GM23338 (cell line): ENCODE measurements around the gene PSD. TPM values are rescaled to one million over a fixed set of nuclear protein-coding genes. Genes with fewer than 3 reads are reported as not detected.

Source experiments
- ATAC-seq: fragments of 200-7000 bp; cut with Tn5 transposase; 3 replicates; pipeline ENCODE4 v1.9.1; 2020
- DNase-seq: peaks from one replicate; pipeline ENCODE4 v3.0.0-alpha.2; 2015; ENCODE audit warnings: low spot score
- H2AFZ ChIP-seq: fragments of 200-600 bp; sonication (generic); 2 replicates; pipeline ENCODE4 v1.8.0; 2016; ENCODE audit warnings: antibody characterized with exemption, mild to moderate bottlenecking, moderate library complexity
- H3F3A ChIP-seq: fragments of 200-600 bp; sonication (generic); replicated peaks from 2 replicates; pipeline ENCODE4 v1.8.0; 2017; ENCODE audit warnings: antibody characterized with exemption, mixed run types, low read depth
- H3K27ac ChIP-seq: fragments of 200-600 bp; sonication (generic); 2 replicates; pipeline ENCODE4 v1.6.1; 2016; ENCODE audit warnings: low read depth
- H3K27me3 ChIP-seq: fragments of 200-600 bp; sonication (generic); 2 replicates; pipeline ENCODE4 v1.8.0; 2016; ENCODE audit warnings: mild to moderate bottlenecking, mixed run types, moderate library complexity; ENCODE audit not compliant: insufficient read depth
- H3K36me3 ChIP-seq: fragments of 200-600 bp; sonication (generic); 2 replicates; pipeline ENCODE4 v1.8.0; 2016; ENCODE audit warnings: mild to moderate bottlenecking; ENCODE audit not compliant: insufficient read depth
- H3K4me1 ChIP-seq: fragments of 200-600 bp; sonication (generic); 2 replicates; pipeline ENCODE4 v1.8.0; 2016; ENCODE audit warnings: mild to moderate bottlenecking, moderate library complexity; ENCODE audit not compliant: insufficient read depth
- H3K4me2 ChIP-seq: fragments of 200-600 bp; sonication (generic); 2 replicates; pipeline ENCODE4 v1.7.1; 2017; ENCODE audit warnings: mixed run types
- H3K4me3 ChIP-seq: fragments of 200-600 bp; sonication (generic); 2 replicates; pipeline ENCODE4 v1.6.1; 2016; ENCODE audit warnings: mixed run types
- H3K79me2 ChIP-seq: fragments of 200-600 bp; sonication (generic); replicated peaks from 2 replicates; pipeline ENCODE4 v1.8.0; 2017; ENCODE audit warnings: mild to moderate bottlenecking; ENCODE audit not compliant: insufficient read depth
- H3K9me2 ChIP-seq: fragments of 200-600 bp; sonication (generic); 2 replicates; pipeline ENCODE4 v1.8.0; 2017; ENCODE audit not compliant: insufficient read depth
- H4K20me1 ChIP-seq: fragments of 200-600 bp; sonication (generic); replicated peaks from 2 replicates; pipeline ENCODE4 v1.8.0; 2017; ENCODE audit warnings: mild to moderate bottlenecking; ENCODE audit not compliant: insufficient read depth
- H3K27ac Mint-ChIP-seq: 2 replicates; pipeline ENCODE4 v1.8.0; 2020; ENCODE audit warnings: inconsistent platforms, mild to moderate bottlenecking, moderate library complexity, mixed read lengths
- H3K27me3 Mint-ChIP-seq: 3 replicates; pipeline ENCODE4 v1.8.0; 2022; ENCODE audit warnings: low read depth, mild to moderate bottlenecking, moderate library complexity, mixed read lengths, inconsistent platforms; ENCODE audit not compliant: insufficient read depth, poor library complexity
- H3K36me3 Mint-ChIP-seq: 3 replicates; pipeline ENCODE4 v1.8.0; 2021; ENCODE audit warnings: low read depth, mild to moderate bottlenecking, inconsistent platforms, moderate library complexity, mixed read lengths
- H3K4me1 Mint-ChIP-seq: 3 replicates; pipeline ENCODE4 v1.8.0; 2020; ENCODE audit warnings: mild to moderate bottlenecking, inconsistent platforms, mixed read lengths
- H3K4me3 Mint-ChIP-seq: 3 replicates; pipeline ENCODE4 v1.8.0; 2021; ENCODE audit warnings: moderate library complexity, mild to moderate bottlenecking, inconsistent platforms, mixed read lengths
- H3K9me3 Mint-ChIP-seq: 3 replicates; pipeline ENCODE4 v1.8.0; 2020; ENCODE audit warnings: moderate library complexity, mild to moderate bottlenecking, inconsistent platforms, mixed read lengths
- CREB1 ChIP-seq: fragments of 250-450 bp; sonication (Bioruptor Pico); IDR thresholded peaks from 2 replicates; pipeline ENCODE4 v1.5.0; 2020; ENCODE audit warnings: low read depth, mild to moderate bottlenecking, moderate library complexity
- EZH2 ChIP-seq: fragments of 200-600 bp; sonication (generic); IDR thresholded peaks from one replicate; pipeline ENCODE4 v1.8.0; 2017; ENCODE audit warnings: antibody characterized with exemption, mild to moderate bottlenecking, low read depth; ENCODE audit not compliant: unreplicated experiment
- JUNB ChIP-seq: IDR thresholded peaks from one replicate; pipeline ENCODE4 v1.6.1; 2016; ENCODE audit warnings: antibody characterized with exemption; ENCODE audit not compliant: unreplicated experiment
- STAT1 ChIP-seq: IDR thresholded peaks from one replicate; pipeline ENCODE4 v1.6.1; 2016; ENCODE audit warnings: antibody characterized with exemption; ENCODE audit not compliant: unreplicated experiment
- ZNF114 ChIP-seq: fragments of 250-450 bp; sonication (Bioruptor Pico); IDR thresholded peaks from 2 replicates; pipeline ENCODE4 v1.5.0; 2020; ENCODE audit warnings: mild to moderate bottlenecking, moderate library complexity
- ZNF462 ChIP-seq: fragments of 250-450 bp; sonication (Bioruptor Pico); IDR thresholded peaks from 2 replicates; pipeline ENCODE4 v1.5.0; 2020; ENCODE audit warnings: mild to moderate bottlenecking, moderate library complexity
- polyA plus RNA-seq: library from polyadenylated mRNA; unstranded; fragments of >200 nt; fragmentation: Nextera tagmentation; extraction: Ambion mirVana; gene quantifications from 2 replicates; pipeline ENCODE4 v1.2.1, GENCODE V29; 2016
- total RNA-seq: library from RNA; depleted of rRNA; stranded (reverse); fragments of >200 nt; shearing (Covaris generic); gene quantifications from 2 replicates; pipeline ENCODE4 v1.2.3, GENCODE V29; 2014
- TF ChIP-seq, protein P1 (sequence below): IDR thresholded peaks from one replicate; pipeline ENCODE4 v1.6.1; 2018; ENCODE audit warnings: antibody characterized with exemption; ENCODE audit not compliant: unreplicated experiment
- TF ChIP-seq, protein P2 (sequence below): IDR thresholded peaks from 2 replicates; pipeline ENCODE4 v1.6.1; 2016; ENCODE audit warnings: antibody characterized with exemption

PSD gene
- total and polyA plus RNA-seq, 2 experiments from 2014 or later, result 1.9 to 6.8 TPM

DNA sequence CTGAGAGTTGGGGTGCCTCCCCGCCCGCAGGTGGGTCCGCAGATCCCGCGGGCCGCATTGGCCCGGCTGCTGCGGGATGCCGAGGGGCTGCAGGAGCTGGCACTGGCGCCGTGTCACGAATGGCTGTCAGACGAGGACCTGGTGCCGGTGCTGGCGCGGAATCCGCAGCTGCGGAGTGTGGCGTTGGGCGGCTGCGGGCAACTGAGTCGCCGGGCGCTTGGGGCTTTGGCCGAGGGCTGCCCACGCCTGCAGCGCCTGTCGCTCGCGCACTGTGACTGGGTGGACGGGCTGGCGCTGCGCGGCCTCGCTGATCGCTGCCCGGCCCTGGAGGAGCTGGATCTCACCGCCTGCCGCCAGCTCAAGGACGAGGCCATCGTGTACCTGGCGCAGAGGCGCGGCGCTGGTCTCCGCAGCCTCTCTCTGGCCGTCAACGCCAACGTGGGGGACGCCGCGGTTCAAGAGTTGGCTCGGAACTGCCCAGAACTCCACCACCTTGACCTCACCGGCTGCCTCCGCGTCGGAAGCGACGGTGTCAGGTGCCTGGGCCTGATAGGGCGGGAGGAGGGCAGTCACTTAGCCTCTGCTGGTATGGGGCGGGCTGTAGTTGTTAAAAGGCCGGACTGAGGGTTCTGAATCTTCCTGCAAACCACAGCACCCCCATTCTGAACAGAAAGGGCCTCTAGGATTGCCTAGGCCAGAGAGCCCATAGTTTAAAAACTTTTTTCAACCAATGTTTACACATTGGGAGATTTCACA lies 3.4 kb upstream of the PSD start:
- H3K27ac ChIP-seq, result peak overlapping the region; percentile 19

More for the DNA sequence above, 3.4 kb upstream of the PSD start:
- Histone ChIP-seq H3K27me3 (0 out of 2 replicates have a peak, but pooled peaks cover 6% of the 10 kb centered on the region), H3K4me3 (peak overlapping the region; percentile 82), H4K20me1 (no peaks in the 10 kb centered on the region; the same call in none of the 2 replicates), H3F3A (peaks cover 27% of the 10 kb centered on the region), H3K4me2 (peak overlapping the region; percentile 100), H3K4me1 (peaks cover 15% of the 10 kb centered on the region), H3K9me2 (no peaks in the 10 kb centered on the region), H3K79me2 (no peaks in the 10 kb centered on the region), H2AFZ (peak overlapping the region; percentile 95), H3K36me3 (no peaks in the 10 kb centered on the region; the same call in 1 of the 2 replicates)
- TF ChIP-seq ZNF114 (CRISPR knock-in tag) (no peak), JUNB (no peak), ZNF462 (CRISPR knock-in tag) (no peak), CREB1 (CRISPR knock-in tag) (0 out of 2 replicates have a peak, but pooled peaks have one; percentile 10), STAT1 (no peak), EZH2 (no peak)
- TF ChIP-seq, protein P1, sequence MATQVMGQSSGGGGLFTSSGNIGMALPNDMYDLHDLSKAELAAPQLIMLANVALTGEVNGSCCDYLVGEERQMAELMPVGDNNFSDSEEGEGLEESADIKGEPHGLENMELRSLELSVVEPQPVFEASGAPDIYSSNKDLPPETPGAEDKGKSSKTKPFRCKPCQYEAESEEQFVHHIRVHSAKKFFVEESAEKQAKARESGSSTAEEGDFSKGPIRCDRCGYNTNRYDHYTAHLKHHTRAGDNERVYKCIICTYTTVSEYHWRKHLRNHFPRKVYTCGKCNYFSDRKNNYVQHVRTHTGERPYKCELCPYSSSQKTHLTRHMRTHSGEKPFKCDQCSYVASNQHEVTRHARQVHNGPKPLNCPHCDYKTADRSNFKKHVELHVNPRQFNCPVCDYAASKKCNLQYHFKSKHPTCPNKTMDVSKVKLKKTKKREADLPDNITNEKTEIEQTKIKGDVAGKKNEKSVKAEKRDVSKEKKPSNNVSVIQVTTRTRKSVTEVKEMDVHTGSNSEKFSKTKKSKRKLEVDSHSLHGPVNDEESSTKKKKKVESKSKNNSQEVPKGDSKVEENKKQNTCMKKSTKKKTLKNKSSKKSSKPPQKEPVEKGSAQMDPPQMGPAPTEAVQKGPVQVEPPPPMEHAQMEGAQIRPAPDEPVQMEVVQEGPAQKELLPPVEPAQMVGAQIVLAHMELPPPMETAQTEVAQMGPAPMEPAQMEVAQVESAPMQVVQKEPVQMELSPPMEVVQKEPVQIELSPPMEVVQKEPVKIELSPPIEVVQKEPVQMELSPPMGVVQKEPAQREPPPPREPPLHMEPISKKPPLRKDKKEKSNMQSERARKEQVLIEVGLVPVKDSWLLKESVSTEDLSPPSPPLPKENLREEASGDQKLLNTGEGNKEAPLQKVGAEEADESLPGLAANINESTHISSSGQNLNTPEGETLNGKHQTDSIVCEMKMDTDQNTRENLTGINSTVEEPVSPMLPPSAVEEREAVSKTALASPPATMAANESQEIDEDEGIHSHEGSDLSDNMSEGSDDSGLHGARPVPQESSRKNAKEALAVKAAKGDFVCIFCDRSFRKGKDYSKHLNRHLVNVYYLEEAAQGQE, result no peak
- TF ChIP-seq, protein P2, sequence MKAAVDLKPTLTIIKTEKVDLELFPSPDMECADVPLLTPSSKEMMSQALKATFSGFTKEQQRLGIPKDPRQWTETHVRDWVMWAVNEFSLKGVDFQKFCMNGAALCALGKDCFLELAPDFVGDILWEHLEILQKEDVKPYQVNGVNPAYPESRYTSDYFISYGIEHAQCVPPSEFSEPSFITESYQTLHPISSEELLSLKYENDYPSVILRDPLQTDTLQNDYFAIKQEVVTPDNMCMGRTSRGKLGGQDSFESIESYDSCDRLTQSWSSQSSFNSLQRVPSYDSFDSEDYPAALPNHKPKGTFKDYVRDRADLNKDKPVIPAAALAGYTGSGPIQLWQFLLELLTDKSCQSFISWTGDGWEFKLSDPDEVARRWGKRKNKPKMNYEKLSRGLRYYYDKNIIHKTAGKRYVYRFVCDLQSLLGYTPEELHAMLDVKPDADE, result no peak
- peak; percentile 62 for DNase-seq
- peak; percentile 10 for ATAC-seq
- Mint-ChIP-seq H3K27me3 (peaks cover 39% of the 10 kb centered on the region), H3K36me3 (peaks cover 16% of the 10 kb centered on the region), H3K4me1 (peaks cover 16% of the 10 kb centered on the region), H3K9me3 (no peaks in the 10 kb centered on the region; the same call in 2 of the 3 replicates), H3K4me3 (peak overlapping the region; percentile 97), H3K27ac (no peak overlapping the region)
